Cerebellar cortex (tissue), 1 donor: ENCODE results near the gene CD101.

Source experiments
- DNase-seq: peaks from one replicate; pipeline ENCODE4 v3.0.0-alpha.2; 2015; ENCODE audit warnings: low spot score

Gene CD101

GRCh38 chr1:116986421-116987255 is 14.9 kb upstream of the CD101 start:
- no peak for DNase-seq

- no peak for DNase-seq
These were observed 14.4 kb upstream of the CD101 start for GRCh38 chr1:116987256-116987555.

GRCh38 chr1:116988248-116988647 is 13.3 kb upstream of the CD101 start:
- DNase-seq, result no peak

GRCh38 chr1:116988908-116989307 is 12.7 kb upstream of the CD101 start:
- DNase-seq, result no peak

- DNase-seq, result no peak
These were observed 11.7 kb upstream of the CD101 start for GRCh38 chr1:116989835-116990234.

- no peak for DNase-seq
These were observed 10.9 kb upstream of the CD101 start for GRCh38 chr1:116990612-116991151.

- no peak for DNase-seq
These were observed 10.3 kb upstream of the CD101 start for GRCh38 chr1:116991171-116991845.

GRCh38 chr1:116991918-116992317 is 9.6 kb upstream of the CD101 start:
- no peak for DNase-seq

GRCh38 chr1:116993286-116993685 is 8.3 kb upstream of the CD101 start:
- DNase-seq, result no peak

GRCh38 chr1:116994411-116994810 is 7.1 kb upstream of the CD101 start:
- DNase-seq, result no peak

- DNase-seq, result no peak
These were observed 4.5 kb upstream of the CD101 start for GRCh38 chr1:116997066-116997465.

GRCh38 chr1:116997636-116998035 is 3.9 kb upstream of the CD101 start:
- no peak for DNase-seq

- no peak for DNase-seq
These were observed 2.0 kb upstream of the CD101 start for GRCh38 chr1:116999596-116999995.

- DNase-seq, result no peak
These were observed 1.4 kb upstream of the CD101 start for GRCh38 chr1:117000142-117000541.

GRCh38 chr1:117003223-117003875 is 1.8 kb downstream of the CD101 start:
- DNase-seq, result no peak

GRCh38 chr1:117007719-117008013 is 6.1 kb downstream of the CD101 start:
- no peak for DNase-seq

- no peak for DNase-seq
These were observed 7.1 kb downstream of the CD101 start for GRCh38 chr1:117008656-117009055.

GRCh38 chr1:117009132-117009531 is 7.6 kb downstream of the CD101 start:
- DNase-seq, result no peak

- DNase-seq, result no peak
These were observed 8.9 kb downstream of the CD101 start for GRCh38 chr1:117010310-117010969.

GRCh38 chr1:117011334-117011733 is 9.8 kb downstream of the CD101 start:
- no peak for DNase-seq

GRCh38 chr1:117013309-117013858 is 11.8 kb downstream of the CD101 start:
- DNase-seq, result no peak

GRCh38 chr1:117014209-117014608 is 12.6 kb downstream of the CD101 start:
- no peak for DNase-seq
